COR-L47 (cell line): ENCODE data around the gene SCFD2.
A peak's percentile ranks its signal among the peaks of the same experiment; 100 is the strongest.

Experiments
- DNase-seq: peaks from one replicate; lab custom pipeline; 2025; lab: John Stamatoyannopoulos, UW

Gene SCFD2

GRCh38 chr4:52917817-52918216, 448.0 kb downstream of the SCFD2 start:
- DNase-seq: no peak

- no peak for DNase-seq
These were observed 450.0 kb downstream of the SCFD2 start for GRCh38 chr4:52915730-52916300.

- DNase-seq: no peak
These were observed 450.7 kb downstream of the SCFD2 start for GRCh38 chr4:52915191-52915590.

GRCh38 chr4:52914051-52914605, 451.7 kb downstream of the SCFD2 start:
- DNase-seq: no peak

GRCh38 chr4:52912608-52913007, 453.3 kb downstream of the SCFD2 start:
- no peak for DNase-seq

GRCh38 chr4:52911684-52912294, 454.1 kb downstream of the SCFD2 start:
- DNase-seq: peak; percentile 70

- no peak for DNase-seq
These were observed 455.7 kb downstream of the SCFD2 start for GRCh38 chr4:52910115-52910514.

GRCh38 chr4:52907510-52907909, 458.4 kb downstream of the SCFD2 start:
- DNase-seq: no peak

- no peak for DNase-seq
These were observed 461.4 kb downstream of the SCFD2 start for GRCh38 chr4:52904421-52904820.

GRCh38 chr4:52903273-52903672, 462.6 kb downstream of the SCFD2 start:
- no peak for DNase-seq

GRCh38 chr4:52894443-52894842, 471.4 kb downstream of the SCFD2 start:
- DNase-seq: no peak

GRCh38 chr4:52892880-52893279, 473.0 kb downstream of the SCFD2 start:
- no peak for DNase-seq

GRCh38 chr4:52891743-52892142, 474.1 kb downstream of the SCFD2 start:
- DNase-seq: no peak

GRCh38 chr4:52890521-52890791, 475.4 kb downstream of the SCFD2 start:
- DNase-seq: no peak

GRCh38 chr4:52889778-52890520, 475.9 kb downstream of the SCFD2 start:
- DNase-seq: no peak

GRCh38 chr4:52889354-52889753, 476.5 kb downstream of the SCFD2 start:
- DNase-seq: no peak

- no peak for DNase-seq
These were observed 480.9 kb downstream of the SCFD2 start for GRCh38 chr4:52884994-52885393.

- DNase-seq: no peak
These were observed 481.9 kb downstream of the SCFD2 start for GRCh38 chr4:52883707-52884669.

GRCh38 chr4:52883183-52883621, 482.7 kb downstream of the SCFD2 start:
- no peak for DNase-seq

GRCh38 chr4:52880994-52881393, 484.9 kb downstream of the SCFD2 start:
- no peak for DNase-seq

GRCh38 chr4:52879471-52879870, 486.4 kb downstream of the SCFD2 start:
- DNase-seq: no peak

- no peak for DNase-seq
These were observed 488.2 kb downstream of the SCFD2 start for GRCh38 chr4:52877694-52878093.
